GM15510 (cell line): ENCODE measurements around the gene MINDY4B.

Experiments
- POLR2A ChIP-seq: IDR thresholded peaks from 3 replicates; pipeline ENCODE4 v1.6.1; 2011; ENCODE audit warnings: borderline replicate concordance; ENCODE audit not compliant: insufficient read length; ENCODE audit errors: extremely low read depth

Gene MINDY4B

DNA sequence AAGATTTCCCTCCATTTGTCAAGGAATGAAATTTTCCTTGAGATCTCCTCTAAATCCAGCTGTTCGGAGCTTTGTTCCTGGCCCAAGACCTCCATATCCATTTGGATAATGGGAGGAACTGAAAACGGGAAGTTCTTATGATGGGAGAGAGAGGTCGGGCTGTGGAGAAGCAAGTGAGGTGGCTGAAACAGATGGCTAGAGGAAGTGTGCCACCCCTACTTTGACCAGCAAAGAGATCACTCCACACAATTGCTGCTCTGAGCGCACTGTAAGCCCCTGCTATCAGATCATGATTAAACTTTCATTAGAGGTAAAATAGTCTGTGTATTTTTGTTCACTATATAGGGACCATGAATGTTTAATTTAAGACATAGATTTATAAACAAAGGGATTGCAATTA is at the start of gene MINDY4B:
Gene MINDY4B, minus strand, starts transcription at position 101 of the 400 bp plus-strand sequence. Its CDS starts 0 bp downstream, at position 101.
- no peak for TF ChIP-seq POLR2A

DNA sequence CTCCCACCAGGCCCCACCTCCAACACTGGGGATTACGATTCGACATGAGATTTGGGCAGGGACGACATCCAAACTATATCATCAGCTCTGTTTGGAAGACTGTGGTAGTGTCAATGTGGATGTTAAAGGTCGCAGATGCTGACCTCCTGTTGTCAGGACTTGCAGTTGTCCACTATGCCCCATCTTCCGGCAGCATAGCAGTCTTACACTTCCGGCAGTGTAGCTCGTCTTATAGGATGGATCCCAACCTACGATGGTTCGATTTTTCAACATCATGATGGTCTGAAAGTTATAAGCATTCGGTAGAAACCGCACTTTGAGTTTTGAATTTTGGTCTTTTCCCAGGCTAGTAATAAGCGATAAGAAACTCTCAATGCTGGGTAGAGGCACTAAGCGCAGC is 46.7 kb upstream of the MINDY4B start:
- TF ChIP-seq POLR2A, result no peak

DNA sequence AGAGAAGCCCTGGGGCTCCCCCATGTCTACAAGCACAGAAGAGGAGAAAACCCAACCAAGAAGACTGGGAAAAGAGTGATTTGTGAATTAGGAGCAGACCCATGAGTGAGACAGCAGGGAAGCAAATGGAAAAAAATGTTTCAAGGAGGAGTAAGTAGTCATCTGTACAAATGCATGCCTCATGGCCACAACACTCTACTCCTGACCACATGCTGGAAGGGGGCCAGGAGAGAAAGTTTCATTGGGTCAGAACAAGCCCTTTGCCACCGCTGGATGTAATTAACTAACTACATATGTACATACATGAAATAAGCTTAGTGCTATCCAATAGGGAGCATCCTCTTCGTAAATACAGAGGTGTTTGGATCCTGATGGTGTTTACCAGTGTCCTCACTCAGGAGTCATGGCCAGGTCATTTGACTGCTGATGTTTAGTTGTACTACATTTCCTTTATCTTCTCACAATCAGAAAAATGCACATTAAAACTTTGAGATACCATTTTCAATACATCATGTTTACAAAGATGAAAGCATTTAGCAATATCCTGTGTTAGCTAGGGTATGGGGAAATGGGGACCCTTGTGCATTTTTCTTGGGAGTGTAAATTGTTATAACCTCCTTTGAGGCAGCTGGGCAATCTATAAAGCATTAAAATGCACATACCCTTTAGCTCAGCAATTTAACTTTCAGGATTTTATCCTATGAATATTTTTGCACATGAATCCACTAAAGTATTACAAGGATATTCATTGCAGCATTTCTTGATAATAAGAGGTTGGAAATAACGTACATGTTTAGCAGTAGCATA is 40.2 kb upstream of the MINDY4B start:
- no peak for TF ChIP-seq POLR2A

DNA sequence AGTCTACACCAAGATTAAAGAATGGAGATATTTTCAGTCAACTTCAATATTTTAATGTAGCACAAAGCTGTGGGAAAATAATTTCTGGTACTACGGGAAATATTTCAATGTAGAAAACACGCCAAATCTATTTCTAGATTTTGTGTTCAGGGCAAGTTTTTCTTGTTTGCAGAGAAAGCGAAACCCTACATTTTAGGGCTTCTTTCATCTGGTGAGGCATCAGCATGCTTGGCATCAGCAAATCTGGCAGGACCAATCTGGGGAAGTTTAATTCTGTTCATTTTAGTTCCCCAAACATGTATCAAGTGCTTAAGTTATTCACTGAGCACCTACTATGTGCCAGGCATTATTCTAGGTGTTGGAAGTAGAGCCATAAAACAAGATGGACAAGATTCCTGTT is 37.0 kb upstream of the MINDY4B start:
- no peak for TF ChIP-seq POLR2A

DNA sequence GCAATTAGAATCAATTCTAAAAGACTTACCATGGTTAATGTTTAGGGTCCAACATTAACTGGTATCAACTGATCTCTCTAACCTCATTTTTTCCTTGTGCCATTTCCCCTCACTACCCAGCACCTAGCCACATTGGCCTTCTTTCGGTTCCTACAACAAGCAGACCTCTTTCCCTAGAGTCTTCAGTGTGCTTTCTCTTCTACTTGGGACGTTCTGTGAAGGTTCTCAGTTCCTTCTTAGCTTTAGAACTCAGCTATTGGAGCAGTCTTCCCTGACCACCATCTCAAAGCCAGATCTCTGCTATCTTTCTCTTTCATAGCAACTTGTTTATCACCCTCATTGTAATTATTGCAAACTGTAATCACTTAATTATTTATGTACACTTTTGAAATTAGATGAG is 31.5 kb upstream of the MINDY4B start:
- no peak for TF ChIP-seq POLR2A

DNA sequence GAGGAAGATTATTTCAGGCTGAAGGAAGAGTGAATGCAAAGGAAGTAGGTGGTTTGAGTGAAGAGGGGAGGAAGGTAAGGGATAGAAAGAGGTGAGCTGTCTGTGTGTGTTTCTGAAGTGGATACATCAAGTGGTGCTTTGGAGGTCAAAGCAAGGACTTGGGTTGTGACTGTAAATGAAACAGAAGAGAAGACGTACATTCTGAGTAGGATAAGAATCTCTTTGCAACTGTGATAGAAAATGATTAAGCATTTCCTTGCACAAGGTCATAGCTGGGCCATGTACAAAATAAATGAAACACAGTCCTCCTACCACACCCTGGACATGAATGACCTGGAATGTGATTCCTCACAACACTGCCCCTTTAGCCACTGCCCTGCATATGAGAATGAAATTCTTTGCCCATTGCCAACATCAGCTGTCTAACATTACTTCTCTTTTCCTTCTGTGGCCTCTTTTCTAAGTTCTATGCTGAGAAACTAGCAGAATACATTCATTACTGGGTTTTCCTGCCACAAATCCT is 28.3 kb upstream of the MINDY4B start:
- no peak for TF ChIP-seq POLR2A

DNA sequence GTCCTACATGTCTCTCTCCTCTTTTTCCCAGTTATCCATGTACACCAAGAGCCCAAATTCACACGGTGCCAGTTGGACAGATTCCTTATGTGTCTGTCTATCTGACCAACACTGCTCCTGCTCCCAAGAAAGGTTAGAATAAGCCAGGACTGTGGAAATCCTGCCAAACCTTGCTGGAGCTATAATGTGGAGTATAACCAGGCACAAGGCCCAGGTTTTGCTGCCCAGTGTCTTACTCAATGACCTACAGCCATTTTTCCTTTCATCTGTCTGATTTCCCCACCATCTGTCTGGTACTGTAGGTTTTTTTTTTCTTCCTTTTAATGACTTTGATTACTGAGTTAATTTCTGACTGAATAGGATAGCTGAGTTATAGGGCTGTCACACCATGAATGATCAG is 26.5 kb upstream of the MINDY4B start:
- no peak for TF ChIP-seq POLR2A

DNA sequence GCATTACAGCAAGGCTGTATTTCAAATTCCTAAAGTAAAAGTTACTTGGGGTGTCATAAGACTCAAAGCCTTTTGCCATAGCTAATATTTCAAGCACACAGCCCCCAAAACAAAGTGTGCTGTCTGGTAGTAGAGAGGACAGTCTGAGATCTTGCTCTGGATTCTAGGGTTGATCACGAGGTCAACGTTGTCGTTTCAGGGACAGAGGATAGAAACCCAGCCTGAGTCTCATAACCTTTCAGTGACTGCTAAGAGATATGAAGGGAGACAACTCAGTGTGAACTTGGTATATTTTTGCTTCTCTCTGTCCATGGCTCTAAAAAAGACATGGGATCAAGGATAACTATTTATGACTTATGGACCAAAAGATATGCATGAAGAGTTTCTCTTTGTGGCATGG is 25.6 kb upstream of the MINDY4B start:
- TF ChIP-seq POLR2A, result no peak

DNA sequence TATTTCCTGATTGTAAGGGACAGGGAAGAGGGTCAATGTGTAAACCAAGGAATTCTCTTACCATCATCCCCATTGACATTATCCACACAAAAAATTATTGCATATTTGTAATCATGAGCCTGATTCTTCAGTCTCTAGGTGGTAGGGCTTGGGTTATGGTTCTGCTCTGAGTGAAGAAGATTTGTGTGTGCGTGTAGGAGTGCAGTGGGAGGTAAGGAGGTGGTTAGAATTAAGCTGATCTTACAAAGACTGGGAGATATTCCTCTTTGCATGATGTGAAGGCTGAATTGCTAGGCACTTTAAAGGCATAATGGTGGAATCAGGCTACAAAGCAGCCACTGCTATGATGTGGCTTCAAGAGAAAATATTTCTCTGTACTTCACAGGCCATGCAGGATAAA is 23.0 kb upstream of the MINDY4B start:
- TF ChIP-seq POLR2A, result no peak

DNA sequence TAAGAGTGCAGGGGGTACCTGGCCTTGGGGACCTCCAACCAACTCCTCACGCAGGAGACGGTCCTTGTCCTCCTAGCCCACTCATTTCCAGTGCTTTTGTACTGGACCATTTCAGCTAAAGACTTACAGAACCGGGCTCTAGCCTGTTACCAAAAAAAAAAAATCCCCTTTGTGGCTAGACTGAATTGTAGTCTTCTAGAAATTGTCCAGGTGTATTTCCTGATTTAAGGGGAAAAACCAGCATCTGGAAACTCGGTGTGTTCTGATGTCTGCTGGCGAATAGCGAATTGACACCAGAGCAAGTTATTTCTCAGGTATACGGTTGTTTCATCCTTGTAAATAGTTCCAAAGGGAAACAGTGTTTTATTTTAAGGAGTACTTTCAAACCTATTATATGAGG is 21.1 kb upstream of the MINDY4B start:
- no peak for TF ChIP-seq POLR2A

DNA sequence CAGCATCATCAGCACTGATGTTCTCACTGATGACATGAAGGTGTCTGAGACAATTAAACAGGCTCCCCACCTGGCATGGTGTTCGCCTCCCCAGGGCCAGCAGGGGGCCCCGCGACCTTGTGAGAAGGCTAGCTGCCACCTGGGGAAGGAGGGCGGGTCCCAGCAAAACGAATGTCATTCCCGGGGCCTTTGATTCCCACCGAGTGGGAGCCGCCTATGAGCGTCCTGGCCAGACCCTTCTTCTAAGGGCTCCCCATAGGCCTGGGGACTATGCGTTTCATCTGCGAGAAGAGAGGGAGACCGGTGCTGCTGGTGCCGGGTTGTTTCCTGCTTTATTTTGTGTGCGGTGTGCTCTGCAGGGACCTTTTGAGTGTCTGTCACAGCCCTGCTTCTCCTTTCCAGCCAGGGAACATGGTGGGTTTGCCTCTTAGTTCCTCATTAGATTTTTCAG is 20.5 kb upstream of the MINDY4B start:
- TF ChIP-seq POLR2A, result no peak

DNA sequence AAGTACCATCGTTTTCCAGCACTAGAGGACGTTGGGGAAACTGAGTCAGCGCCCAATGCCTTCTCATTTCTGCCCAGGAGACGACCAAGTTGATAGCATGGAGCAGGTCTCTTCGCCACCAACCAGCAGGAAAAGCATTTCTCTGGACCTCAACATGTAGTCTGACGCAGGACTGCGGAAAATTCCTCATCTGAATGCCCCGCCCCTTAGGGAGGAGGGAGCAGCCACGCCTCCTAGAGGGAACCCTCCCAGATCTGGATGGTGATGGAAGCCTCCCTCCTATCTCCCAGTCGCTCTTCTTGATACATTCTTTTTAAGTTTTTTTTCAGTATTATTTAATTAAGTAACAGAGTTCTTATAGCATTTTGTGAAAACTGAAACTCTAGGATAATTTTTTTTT is 17.4 kb upstream of the MINDY4B start:
- no peak for TF ChIP-seq POLR2A

DNA sequence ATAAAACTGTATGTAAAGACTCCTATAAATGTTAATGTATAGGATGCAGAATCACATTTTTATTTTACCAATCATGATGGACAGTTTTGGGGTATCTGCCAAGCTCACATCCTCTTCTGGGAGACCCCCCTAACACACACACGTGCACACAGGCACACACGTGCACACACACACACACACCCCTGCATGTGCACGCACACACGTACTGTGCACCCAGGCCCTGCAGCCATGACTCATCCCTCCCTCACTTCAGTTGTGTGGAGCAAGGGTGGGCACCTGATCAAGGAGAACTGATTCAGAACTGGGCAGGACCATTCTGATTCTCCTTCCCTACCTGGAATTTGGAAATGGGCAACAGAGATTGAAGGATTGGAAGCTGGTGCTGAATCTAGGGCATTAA is 16.0 kb upstream of the MINDY4B start:
- TF ChIP-seq POLR2A, result no peak

DNA sequence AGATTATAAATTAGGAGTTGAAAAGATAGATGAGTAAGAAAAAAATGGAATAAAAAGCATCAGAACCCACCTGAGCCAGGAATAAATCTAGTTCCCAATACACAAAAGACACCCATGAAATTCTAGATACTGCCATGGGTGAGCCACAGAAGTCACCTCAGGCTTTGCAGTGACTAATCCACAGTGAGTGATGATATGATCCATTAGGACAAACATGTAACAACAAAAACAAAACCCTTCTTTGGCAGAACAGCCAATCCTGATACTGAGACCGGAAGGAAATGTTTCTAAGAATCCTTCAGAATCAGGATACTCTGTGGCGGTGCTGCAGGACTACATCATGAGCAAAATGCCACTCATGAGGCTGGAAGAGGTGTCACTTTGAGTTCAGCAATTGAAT is 15.0 kb upstream of the MINDY4B start:
- TF ChIP-seq POLR2A, result no peak

DNA sequence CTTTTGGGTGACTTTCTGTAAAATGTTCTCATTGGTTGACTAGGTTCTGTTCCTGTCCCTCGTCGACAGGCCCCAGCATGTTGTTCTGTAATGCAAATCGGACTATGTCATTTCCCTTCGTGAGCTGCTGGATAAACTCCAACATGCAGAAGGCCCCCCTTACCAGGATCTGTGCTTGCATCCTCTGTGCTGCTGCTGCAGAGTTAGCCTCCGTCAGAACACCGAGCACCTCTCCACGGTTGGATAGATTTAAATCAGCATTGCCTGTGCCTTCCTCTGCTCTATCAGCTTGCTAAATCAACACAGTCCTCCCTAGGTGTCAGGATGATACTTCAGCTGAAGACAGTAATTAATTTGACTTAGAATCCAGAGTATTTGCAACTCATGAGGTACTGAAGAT is 12.7 kb upstream of the MINDY4B start:
- TF ChIP-seq POLR2A, result no peak
